ENCODE results near the gene STAM.

The STAM gene

DNA sequence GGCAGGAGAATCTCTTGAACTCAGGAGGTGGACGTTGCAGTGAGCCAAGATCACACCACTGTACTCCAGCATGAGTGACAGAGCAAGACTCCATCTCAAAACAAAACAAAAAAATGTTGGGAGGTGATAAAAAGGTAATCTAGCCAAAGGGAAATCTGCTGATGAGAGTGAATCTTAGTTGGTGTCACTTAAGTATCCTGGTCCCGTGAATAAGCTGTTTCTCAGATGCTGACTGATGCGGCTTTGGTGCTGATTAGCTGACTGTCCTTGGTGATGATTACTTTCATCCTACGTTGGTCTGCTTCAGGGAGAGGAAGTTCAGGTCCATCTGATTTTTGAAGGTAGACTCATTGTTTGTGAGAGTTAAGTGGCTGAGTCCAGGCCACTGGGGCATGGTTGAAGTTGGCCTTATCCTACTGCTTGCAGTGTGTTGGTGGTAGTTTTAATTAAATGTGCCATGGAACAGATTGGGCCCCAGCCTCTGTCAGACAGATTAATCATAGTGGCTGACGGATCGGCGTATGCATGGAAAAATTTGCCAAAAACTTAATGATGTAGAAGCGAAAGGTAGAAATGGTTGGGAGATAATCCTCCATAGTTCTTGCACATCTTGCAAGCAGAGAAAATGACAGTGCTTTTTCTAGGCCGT, 90.6 kb downstream of the STAM start:
- no peak for DNase-seq

DNA sequence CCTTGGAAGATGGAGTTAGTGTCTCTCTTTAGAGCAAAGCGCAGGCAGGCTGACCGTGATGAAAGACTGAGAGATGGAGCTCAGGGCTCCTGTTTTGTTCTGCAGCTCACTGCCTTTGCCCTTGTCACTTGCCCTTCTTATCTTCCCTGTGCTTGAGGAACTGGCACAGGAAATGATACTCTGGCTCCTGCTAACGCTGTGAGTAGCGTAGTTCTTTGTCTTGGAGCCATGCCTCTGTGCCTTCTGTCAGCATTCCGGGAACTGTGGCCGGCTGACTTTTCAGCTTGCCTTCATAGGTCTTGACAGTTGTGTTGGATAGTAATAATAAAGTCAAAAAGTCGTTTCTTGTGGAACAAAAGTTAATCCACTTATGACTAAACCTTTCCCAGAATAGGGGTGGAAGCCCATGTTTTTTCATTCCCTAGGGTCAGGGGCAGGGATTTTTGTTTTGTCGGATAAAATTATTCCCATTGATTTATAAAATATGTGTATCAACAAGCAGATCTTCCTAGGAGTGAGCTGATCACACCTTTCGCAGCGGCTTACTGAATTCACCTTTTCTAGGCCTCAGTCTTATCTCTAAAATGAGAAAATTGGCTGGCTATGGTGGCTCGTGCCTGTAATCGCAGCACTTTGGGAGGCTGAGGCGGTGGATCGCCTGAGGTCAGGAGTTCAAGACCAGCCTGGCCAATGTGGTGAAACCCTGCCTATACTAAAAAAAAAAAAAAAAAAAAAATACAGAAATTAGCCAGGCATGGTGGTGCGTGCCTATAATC, 91.4 kb downstream of the STAM start:
- DNase-seq, result no peak

DNA sequence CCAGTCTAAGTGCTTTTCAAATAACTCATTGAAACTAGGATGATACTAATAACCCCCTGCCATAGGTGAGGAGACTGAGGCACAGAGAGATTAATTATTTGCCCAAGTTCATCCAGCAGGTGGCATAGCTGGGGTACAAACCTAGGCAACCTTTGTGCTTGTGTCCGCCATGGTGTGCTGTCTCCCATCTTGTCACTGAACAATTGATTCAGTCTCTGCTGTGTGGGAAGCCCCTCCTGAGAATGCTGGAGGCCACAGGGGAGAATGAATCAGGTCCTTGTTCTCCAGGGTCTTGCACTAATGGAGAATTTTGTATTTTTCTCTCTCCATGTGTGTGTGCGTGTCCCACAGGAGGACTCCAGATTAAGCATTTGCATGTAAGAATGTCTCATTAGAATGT, 92.3 kb downstream of the STAM start:
- no peak for DNase-seq

DNA sequence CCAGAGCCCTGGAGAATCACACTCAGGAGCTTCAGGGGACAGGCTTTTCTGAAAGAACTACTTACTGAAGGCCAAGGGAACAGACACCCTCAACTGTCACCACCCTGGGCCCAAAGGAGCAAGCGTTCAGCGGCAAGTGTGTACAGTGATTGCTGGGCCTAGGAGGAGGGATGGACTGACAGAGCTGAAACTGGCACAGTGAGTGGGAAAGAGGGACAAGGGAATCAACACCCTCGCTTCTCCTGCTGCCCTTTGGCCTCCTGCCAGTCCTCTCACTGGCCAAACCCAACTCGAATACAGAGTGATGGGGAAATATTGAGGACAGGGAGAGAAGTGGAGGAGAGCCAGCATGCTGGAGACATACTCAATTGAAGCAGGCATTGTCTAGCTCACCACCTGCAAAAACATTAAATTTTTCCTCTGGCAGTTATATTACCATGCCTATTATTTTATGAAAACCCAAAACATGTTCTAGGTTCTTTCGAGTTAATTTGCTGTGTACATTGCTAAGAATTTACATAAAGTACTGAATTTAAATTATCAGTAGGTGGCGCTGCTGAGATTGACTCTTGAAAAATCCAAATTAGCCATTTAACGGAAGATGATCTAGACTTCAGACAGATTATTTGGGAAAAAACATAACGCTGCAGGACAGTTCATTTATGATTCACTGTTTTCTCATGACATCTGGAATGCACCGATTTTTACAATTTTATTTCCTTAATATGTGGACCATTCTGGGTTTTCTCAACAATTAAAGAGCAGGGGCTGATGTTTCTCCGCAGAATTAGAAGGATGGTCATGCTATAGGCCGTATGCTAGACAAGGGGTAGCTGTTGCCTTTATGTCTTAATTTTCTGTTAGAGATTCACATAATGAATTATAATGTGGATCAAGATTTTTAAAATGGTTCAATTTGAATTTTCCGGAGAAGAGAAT, 93.3 kb downstream of the STAM start:
- DNase-seq, result peak; percentile 73

DNA sequence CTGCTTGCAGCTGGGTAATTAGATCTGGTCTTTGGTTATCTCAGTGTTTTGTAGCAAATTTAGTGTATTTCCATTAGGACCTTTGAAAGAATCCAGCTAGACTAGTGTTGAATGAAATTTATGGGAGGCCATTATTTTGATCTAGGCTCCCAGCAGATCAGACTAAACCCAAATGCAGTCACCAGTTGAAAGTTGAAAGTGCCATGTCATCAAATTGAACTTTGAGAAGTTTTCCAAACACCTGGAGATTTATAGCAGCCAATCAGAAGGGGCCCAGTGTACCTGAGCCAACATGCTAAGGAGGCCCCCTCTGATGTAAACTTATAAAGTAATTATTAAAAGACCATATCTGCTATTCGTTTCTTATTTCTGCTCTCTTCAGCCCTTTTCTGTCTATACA, 96.7 kb downstream of the STAM start:
- no peak for DNase-seq

DNA sequence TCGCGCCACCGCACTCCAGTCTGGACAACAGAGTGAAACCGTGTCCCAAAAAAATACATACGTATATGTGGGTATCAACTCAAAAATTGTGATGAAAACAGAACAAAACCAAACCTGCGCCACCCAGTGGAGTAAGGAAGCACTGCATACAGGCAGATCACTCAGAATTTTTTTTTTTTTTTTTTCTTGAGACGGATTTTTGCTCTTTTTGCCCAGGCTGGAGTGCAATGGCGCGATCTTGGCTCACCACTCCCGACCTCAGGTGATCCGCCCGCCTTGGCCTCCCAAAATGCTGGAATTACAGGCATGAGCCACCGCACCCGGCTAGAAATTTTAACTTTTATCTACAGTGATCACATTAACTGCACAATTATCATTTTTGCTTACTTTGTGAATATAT, 99.0 kb downstream of the STAM start:
- DNase-seq, result peak; percentile 54

DNA sequence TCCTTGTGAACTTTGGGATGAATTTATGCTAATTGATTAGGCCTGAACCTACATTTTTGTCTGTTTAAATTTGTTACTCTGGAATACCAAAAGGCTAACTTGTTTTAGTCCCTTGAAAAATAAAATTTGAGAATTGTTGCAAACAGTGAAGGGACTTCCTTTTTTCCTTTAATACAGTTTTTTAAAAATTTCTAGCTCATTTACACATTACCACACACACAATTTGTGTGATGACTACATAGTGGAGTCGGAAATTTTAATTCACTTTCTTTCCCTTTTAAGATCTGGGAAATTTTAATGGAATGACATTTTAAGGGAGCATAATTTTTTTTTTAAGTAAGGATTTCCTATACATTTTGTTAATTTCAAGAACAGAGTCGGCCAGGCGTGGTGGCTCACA, 99.5 kb downstream of the STAM start:
- peak; percentile 17 for DNase-seq

DNA sequence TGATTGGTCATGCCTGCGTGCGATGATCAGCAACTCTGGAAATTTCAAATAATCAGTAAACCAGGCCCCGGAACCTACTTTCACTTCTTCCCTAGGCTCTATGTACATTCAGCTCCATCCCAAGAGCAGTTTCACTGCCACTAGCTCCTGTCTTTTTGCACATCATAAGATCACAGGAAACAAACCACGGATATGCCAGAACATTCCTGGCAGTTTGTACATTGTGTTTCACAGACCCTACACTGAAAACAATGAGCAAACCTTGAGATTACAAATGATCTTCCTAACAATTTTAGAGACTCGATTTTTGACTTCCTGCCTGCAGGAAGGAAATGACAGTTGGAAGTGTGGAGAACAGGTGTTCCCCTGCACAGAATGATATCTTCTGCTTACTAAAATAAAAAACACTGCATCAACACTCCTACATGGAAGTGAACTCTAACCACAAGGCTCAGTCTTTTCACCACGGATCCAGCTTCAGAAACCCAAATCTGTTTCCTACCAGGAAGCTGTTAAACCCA, 100.5 kb downstream of the STAM start:
- DNase-seq, result peak; percentile 55

DNA sequence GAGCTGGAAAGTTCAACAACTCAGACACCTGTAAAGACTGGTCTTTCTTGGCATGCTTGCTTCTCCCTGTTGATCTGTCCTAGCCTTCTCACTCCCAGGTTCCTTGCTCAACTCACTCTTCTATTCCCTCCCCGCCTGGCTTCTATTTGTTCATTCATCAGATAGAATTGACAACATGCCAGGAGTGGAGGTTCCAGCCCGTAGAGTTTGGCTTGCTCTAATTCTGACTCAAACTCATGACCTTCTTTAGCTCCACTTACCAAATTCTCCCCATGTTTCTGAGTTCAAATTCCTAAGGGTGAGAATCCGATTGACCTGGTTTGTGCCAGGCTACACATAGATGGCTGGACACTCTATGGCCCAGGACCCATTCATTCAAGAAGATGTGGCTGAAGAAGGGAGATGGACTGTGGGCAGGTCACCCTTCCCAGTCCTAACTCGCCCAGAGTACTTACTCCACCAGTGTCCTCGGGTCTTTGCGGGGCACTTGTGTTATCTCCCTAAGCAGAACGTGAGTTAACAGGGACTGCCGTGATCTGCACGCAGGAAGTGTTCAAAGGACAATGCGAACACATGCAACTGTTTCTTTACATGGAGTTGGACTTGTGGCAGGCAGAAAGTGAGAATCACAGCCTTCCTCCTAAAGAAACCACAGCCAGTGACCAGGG, 104.1 kb downstream of the STAM start:
- no peak for DNase-seq

DNA sequence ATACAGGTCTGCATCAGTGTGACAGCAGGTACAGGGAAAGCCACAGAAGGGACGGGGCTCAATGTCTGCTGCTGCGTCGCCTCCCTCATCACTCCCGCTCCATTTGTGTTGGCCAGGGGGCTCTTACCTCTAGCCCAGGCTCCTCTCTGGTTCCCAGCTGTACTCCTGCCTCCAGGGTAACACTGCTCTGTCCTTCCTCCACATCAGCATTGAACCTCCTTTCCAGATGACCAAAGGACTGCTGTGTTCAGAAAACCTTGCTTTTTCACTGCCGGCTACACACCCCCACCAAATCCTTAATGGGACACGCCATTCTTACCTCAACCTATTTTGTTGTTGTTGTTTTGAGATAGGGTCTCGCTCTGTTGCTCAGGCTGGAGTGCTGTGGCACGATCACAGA, 105.9 kb downstream of the STAM start:
- DNase-seq, result no peak

DNA sequence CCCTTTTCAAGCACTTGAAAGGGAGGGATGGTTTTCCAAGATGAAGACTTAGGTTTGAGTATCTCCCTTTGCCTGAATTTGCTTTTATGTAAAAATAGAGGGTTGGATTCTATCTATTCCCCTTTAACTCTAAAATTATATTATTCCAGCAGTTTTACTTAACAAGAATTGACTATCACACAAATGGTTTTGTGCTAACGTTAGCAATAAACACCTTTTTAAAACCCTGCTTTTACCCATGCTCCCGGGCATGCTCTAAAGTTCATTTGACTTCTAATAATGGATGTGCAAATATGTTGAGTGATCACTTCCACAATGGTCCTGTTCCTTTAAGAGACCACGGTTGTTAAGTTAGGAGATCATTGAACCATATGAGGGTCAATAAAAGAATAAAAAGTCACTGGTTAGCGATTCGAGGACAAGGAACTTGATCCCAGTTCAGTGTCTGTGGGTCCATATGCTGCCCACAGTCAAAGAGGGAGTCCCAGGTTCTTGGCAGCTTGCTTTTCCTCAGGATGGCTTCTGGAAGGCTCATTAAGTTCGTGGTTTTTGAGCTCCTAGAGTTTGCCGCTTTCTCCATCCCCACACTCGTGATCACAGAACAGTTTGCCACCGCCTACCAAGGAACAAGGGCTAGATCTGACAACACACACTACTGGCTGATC, 108.0 kb downstream of the STAM start, which contains the start of gene TMEM236:
TSS of gene TMEM236 (plus strand) at position 421 of the 665 bp plus-strand sequence. CDS start at position 516, 95 bp downstream.
- DNase-seq, result no peak

DNA sequence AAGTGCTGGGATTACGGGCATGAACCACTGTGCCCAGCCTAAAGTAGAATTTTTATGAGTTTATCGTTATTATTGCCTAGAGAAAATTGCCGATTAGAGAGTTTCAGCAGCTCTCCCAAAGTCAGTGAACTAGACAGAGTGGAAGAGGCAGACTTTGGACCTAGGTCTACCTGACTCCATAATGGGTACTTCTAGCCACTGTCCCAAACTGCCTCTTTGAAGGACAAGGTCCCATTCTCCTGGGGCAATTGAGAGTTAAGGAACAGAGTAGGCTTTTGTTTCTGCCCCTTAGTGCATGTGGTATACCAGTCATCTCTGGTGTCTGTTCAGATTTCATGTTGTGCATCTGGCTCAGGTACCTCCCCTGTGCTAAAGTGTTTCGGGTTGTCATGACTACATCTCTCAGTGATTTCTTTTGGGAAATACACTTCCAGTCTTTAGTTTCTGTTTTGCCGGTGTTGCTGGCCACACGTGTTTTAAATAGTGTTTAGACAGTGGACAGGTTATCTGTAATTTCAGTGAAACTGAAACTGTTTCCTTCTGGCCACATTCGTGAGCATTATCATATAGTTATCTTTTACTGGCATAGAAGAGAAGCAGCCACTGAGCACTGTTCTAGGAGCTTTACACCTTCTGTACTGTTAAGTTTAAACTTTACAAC, 112.7 kb downstream of the STAM start:
- DNase-seq, result peak; percentile 24

DNA sequence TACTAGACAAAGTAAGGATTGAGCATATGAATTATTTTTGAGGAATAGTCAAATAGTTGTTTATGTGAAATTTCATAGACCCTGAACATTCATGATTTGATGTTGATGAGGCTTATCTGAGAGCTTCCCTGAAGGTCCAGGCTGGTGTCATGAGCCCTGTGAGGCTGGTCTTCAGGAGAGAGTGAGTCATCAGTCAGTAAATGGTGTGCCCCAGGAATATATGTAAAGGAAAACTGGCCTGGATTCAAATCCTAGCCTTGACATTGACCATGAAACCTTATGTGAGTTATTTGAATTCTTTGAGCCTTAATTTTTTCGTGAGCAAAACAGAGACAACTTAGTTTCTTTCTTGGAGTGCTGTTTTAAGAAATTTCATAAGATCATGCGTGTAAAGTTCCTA, 114.2 kb downstream of the STAM start:
- no peak for DNase-seq

DNA sequence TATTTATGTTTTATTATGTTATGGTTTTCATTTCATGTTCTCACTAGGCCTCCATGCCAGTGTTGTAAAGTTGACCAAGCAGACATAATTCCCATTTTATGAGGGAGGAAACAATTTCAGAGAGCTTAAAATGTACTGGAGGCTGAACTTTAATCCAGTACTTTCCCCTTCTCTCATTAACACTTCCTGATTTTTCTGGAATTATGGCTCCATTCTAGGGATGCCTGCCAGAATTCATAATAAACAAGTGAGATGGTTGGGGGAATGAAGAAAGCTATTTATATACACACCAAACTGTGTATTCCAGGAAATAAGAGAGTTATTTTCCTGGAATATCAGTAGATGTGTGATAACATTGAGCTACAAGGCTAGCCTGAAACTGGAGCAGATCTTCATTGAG, 114.9 kb downstream of the STAM start:
- no peak for DNase-seq

DNA sequence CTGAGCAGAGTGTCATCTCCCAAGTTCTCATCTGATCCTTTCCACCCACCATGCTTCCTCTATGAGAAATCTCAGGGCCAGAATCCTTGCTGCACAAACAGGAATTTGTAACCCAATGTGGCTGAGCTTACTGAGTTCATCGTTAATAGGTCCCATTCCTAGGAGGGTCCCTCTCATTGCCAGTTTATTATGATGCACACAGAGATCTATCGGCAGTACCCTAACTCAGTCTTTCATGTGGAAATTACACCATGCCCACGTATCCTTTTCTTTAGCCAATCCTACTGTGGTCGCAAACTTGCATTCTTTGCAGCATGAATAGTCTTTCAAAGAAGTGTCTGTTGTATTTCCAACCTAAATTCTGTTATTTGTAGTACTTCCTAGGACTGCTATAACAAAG, 120.2 kb downstream of the STAM start:
- DNase-seq, result no peak

DNA sequence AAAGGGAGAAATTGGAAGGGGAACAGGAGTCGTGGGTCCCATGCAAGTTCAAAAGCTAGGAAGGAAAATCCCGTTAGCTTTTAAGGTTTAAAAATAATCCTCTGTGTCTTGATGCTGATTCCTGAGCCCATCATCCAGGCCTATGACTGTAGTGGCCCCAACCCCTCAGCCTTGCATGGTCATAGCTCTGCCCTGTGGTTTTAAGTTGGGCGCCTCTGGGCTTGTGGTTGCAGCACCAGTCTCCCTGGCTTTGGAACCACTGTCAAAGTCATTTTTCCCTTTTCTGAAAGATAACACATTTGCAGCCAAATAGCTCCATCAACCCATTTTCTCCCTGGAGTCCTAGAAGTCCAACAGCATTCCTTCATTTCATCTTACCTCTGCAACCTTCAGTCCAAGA, 121.7 kb downstream of the STAM start:
- DNase-seq, result no peak

All from suppressor macrophage treated with lipopolysaccharide for 4 hours (primary cell).